AG20443 (cell line): ENCODE results near the gene VSTM2B.

Experiments
- DNase-seq: peaks from one replicate; pipeline ENCODE4 v3.0.0; 2012; ENCODE audit warnings: low spot score, mixed read lengths

VSTM2B gene

GRCh38 chr19:29593869-29594268 is 68.1 kb downstream of the VSTM2B start:
- DNase-seq = no peak

GRCh38 chr19:29596080-29596727 is 70.4 kb downstream of the VSTM2B start:
- no peak for DNase-seq

- DNase-seq = no peak
Measured at GRCh38 chr19:29596885-29597525, 71.2 kb downstream of the VSTM2B start.

- DNase-seq = no peak
Measured at GRCh38 chr19:29598036-29598435, 72.2 kb downstream of the VSTM2B start.

GRCh38 chr19:29598496-29598895 is 72.7 kb downstream of the VSTM2B start:
- no peak for DNase-seq

GRCh38 chr19:29603308-29603707 is 77.5 kb downstream of the VSTM2B start:
- DNase-seq = no peak

GRCh38 chr19:29605653-29606419 is 80.0 kb downstream of the VSTM2B start, which contains the start of gene POP4:
Gene POP4, plus strand, starts transcription at chr19:29606283. Its CDS starts 36 bp downstream, at chr19:29606319.
- peak; percentile 100 for DNase-seq

GRCh38 chr19:29606420-29606747 is 80.6 kb downstream of the VSTM2B start:
- no peak for DNase-seq

- DNase-seq = no peak
Measured at GRCh38 chr19:29609636-29610035, 83.8 kb downstream of the VSTM2B start.

- DNase-seq = no peak
Measured at GRCh38 chr19:29610213-29610573, 84.4 kb downstream of the VSTM2B start.

GRCh38 chr19:29610574-29611271 is 84.9 kb downstream of the VSTM2B start:
- peak; percentile 93 for DNase-seq

- DNase-seq = no peak
Measured at GRCh38 chr19:29612121-29612520, 86.3 kb downstream of the VSTM2B start.

- no peak for DNase-seq
Measured at GRCh38 chr19:29612801-29613595, 87.2 kb downstream of the VSTM2B start.

GRCh38 chr19:29614046-29614445 is 88.3 kb downstream of the VSTM2B start:
- DNase-seq = no peak
